Stimulated activated CD4-positive, alpha-beta T cell treated with anti-CD3 and anti-CD28 coated beads, Interleukin-15, amount 100 ng/mL, for 48 hours (primary cell): ENCODE measurements around the gene CENPN.

ENCODE experiments used
- DNase-seq, 2 donors: peaks; one replicate each; pipeline ENCODE4 v3.0.0-alpha.2; 2020; ENCODE audit warnings: low read depth in 2 of 2

CENPN gene

GRCh38 chr16:81006813-81007695 is at the start of gene CENPN, which contains the start of gene CMC2:
CENPN (plus strand) TSS chr16:81007214; CDS start chr16:81011940, 4,726 bp downstream.
CMC2 (minus strand) TSS chr16:81006885; CDS start chr16:80997394, 9,491 bp downstream.
- DNase-seq: peak; percentile 94 to 95

GRCh38 chr16:80958284-80958683 is 48.7 kb upstream of the CENPN start:
- no peak for DNase-seq

GRCh38 chr16:80962879-80963278 is 44.1 kb upstream of the CENPN start:
- no peak for DNase-seq

- no peak for DNase-seq
Observed at GRCh38 chr16:80964351-80964750, 42.7 kb upstream of the CENPN start.

- DNase-seq: no peak
Observed at GRCh38 chr16:80966617-80967016, 40.4 kb upstream of the CENPN start.

- no peak for DNase-seq
Observed at GRCh38 chr16:80968386-80969113, 38.5 kb upstream of the CENPN start.

GRCh38 chr16:80969114-80969484 is 37.9 kb upstream of the CENPN start:
- DNase-seq: no peak

GRCh38 chr16:80971819-80972218 is 35.2 kb upstream of the CENPN start:
- no peak for DNase-seq

GRCh38 chr16:80972611-80973010 is 34.4 kb upstream of the CENPN start:
- DNase-seq: no peak

- no peak for DNase-seq
Observed at GRCh38 chr16:80973991-80974390, 33.0 kb upstream of the CENPN start.

GRCh38 chr16:80974649-80975376 is 32.2 kb upstream of the CENPN start:
- DNase-seq: no peak

- DNase-seq: no peak
Observed at GRCh38 chr16:80976946-80977345, 30.1 kb upstream of the CENPN start.

GRCh38 chr16:80981103-80981502 is 25.9 kb upstream of the CENPN start:
- no peak for DNase-seq

GRCh38 chr16:80982646-80983045 is 24.4 kb upstream of the CENPN start:
- DNase-seq: no peak

GRCh38 chr16:80984124-80984892 is 22.7 kb upstream of the CENPN start:
- DNase-seq: no peak

GRCh38 chr16:80985611-80986010 is 21.4 kb upstream of the CENPN start:
- DNase-seq: no peak

- DNase-seq: no peak
Observed at GRCh38 chr16:80986557-80986956, 20.5 kb upstream of the CENPN start.

GRCh38 chr16:80988756-80989155 is 18.3 kb upstream of the CENPN start:
- no peak for DNase-seq

GRCh38 chr16:80989801-80990200 is 17.2 kb upstream of the CENPN start:
- no peak for DNase-seq

GRCh38 chr16:80990577-80990976 is 16.4 kb upstream of the CENPN start:
- DNase-seq: no peak

- no peak for DNase-seq
Observed at GRCh38 chr16:80990978-80991377, 16.0 kb upstream of the CENPN start.
